Measurements from ENCODE around the gene PLCG1.

The PLCG1 gene

DNA sequence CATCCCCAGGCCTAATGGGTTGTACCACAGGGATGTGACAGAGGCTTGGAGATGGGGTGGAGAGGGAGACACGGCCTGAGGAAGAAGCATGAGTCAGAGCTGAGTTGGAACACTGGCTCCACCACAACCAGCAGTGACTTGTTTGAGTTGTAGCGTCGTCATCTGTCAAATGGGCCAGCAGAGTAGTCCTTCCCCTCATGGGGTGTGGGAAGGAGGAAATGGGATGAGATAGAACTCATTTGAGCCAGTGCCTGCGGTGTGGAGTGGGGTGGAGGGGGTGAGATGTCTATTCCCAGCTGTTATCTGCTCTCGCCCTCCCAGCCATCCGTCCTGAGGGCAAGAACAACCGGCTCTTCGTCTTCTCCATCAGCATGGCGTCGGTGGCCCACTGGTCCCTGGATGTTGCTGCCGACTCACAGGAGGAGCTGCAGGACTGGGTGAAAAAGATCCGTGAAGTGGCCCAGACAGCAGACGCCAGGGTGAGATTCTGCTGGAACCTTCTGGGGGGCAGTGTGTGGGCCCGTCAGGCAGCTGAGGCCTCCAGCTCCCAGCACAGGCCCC, 32.5 kb downstream of the PLCG1 start:
- Histone ChIP-seq H3K9me3 (ENCODE audit: control insufficient read depth, insufficient read depth, low read depth, low read length) (no peaks in the 10 kb centered on the region), H3K27me3 (ENCODE audit: control insufficient read depth, insufficient read depth, low read length) (no peaks in the 10 kb centered on the region), H3K27ac (ENCODE audit: low read depth, low read length) (no peak overlapping the region), H3K36me3 (ENCODE audit: control insufficient read depth, insufficient read depth, low read length) (peaks cover 95% of the 10 kb centered on the region), H3K9ac (ENCODE audit: low read length) (no peak overlapping the region), H3K4me3 (ENCODE audit: low read depth, low read length) (no peak overlapping the region), H3K4me1 (ENCODE audit: control insufficient read depth, insufficient read depth, low read length) (no peaks in the 10 kb centered on the region)

DNA sequence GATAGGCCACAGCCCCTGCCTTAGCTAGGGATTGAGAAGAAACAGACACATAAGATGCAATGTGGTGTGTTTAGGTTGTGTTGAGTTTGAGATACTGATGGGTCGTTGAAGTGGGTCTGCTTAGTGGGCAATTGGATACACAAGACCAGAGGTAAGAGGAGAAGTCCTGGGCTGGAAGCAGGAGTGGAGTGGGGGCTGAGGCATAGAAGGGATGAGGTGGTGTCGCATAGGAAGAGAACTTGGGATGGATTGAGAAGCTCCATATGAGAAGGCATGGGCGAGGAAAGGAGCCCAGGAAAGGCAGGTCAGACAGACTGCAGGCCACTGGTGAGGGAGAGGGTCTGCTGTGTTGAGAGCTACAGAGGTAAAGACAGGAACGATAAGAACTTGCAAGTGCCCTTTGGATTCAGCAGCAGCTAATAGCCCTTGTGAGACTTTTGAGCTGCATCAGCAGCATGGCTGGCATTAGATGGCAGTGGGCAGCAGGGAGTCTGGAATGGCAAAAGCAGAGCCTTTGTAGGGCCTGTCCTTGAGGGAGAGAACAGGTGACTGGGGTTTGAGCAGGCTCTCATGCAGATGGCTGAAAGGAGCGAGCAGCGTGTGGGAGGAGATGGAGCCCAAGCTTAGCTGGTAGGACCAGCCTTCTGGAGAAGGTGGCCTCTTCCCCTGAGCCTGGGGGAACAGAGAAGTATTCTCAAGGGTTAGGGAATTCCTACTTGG, 33.2 kb downstream of the PLCG1 start:
- Histone ChIP-seq H3K36me3 (ENCODE audit: control insufficient read depth, insufficient read depth, low read length) (peaks cover 95% of the 10 kb centered on the region), H3K9ac (ENCODE audit: low read length) (no peak overlapping the region), H3K27me3 (ENCODE audit: control insufficient read depth, insufficient read depth, low read length) (no peaks in the 10 kb centered on the region), H3K4me1 (ENCODE audit: control insufficient read depth, insufficient read depth, low read length) (no peaks in the 10 kb centered on the region), H3K4me3 (ENCODE audit: low read depth, low read length) (no peak overlapping the region), H3K27ac (ENCODE audit: low read depth, low read length) (no peak overlapping the region), H3K9me3 (ENCODE audit: control insufficient read depth, insufficient read depth, low read depth, low read length) (no peaks in the 10 kb centered on the region)

DNA sequence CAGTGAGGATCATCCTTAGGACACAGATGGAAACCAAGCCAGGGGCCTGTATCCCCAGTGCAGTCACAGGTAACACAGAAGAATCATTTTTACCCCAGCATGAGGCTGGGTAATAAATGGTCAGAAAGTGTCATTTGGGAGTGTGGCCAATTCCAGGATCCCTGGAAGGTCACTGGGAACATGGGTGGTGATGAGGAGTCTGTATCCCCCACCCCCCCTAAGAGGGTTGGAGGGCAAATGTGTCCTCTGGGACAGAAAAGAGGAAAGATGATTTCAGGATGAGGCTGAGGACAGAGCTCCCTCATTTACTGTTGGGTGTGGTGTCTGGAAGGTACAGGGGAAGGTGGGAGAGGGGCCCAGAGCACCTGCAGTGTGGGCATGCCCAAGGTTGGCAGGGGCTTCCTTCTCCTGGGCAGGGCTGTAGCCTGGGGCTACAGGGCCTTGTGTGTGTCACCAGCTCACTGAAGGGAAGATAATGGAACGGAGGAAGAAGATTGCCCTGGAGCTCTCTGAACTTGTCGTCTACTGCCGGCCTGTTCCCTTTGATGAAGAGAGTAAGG, 34.5 kb downstream of the PLCG1 start:
- peaks cover 95% of the 10 kb centered on the region for H3K36me3 ChIP-seq (ENCODE audit: control insufficient read depth, insufficient read depth, low read length)

DNA sequence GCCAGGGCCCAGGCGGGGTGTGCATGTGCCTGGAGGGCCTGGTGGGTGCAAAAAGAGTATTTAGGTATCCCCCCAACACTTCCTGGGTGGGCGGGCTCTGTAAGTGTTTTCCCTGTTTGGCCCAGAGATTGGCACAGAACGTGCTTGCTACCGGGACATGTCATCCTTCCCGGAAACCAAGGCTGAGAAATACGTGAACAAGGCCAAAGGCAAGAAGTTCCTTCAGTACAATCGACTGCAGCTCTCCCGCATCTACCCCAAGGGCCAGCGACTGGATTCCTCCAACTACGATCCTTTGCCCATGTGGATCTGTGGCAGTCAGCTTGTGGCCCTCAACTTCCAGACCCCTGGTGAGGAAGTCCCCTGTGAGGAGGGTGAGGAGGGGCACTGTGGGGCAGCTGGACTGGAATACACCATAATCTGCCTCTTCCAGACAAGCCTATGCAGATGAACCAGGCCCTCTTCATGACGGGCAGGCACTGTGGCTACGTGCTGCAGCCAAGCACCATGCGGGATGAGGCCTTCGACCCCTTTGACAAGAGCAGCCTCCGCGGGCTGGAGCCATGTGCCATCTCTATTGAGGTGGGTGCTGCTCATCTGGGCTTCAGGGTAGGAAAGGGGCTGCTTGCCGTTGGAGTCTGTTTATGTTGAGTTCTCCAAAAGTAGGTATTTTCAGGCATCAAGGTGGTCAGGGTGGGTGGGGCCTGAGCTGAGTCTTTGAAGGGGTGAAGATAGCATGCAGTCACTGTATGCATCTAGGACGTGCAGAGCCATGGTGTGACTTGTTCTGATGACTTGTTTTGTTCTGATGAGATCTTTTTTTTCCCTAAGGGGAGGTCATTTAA, 35.2 kb downstream of the PLCG1 start:
- Histone ChIP-seq H3K4me3 (ENCODE audit: low read depth, low read length) (no peak overlapping the region), H3K9me3 (ENCODE audit: control insufficient read depth, insufficient read depth, low read depth, low read length) (no peaks in the 10 kb centered on the region), H3K27me3 (ENCODE audit: control insufficient read depth, insufficient read depth, low read length) (no peaks in the 10 kb centered on the region), H3K9ac (ENCODE audit: low read length) (no peak overlapping the region), H3K36me3 (ENCODE audit: control insufficient read depth, insufficient read depth, low read length) (peaks cover 94% of the 10 kb centered on the region), H3K4me1 (ENCODE audit: control insufficient read depth, insufficient read depth, low read length) (no peaks in the 10 kb centered on the region), H3K27ac (ENCODE audit: low read depth, low read length) (no peak overlapping the region)

More for the DNA sequence above, 34.5 kb downstream of the PLCG1 start:
- Histone ChIP-seq H3K9ac (ENCODE audit: low read length) (no peak overlapping the region), H3K27me3 (ENCODE audit: control insufficient read depth, insufficient read depth, low read length) (no peaks in the 10 kb centered on the region), H3K9me3 (ENCODE audit: control insufficient read depth, insufficient read depth, low read depth, low read length) (no peaks in the 10 kb centered on the region), H3K4me1 (ENCODE audit: control insufficient read depth, insufficient read depth, low read length) (no peaks in the 10 kb centered on the region), H3K27ac (ENCODE audit: low read depth, low read length) (no peak overlapping the region), H3K4me3 (ENCODE audit: low read depth, low read length) (no peak overlapping the region)

DNA sequence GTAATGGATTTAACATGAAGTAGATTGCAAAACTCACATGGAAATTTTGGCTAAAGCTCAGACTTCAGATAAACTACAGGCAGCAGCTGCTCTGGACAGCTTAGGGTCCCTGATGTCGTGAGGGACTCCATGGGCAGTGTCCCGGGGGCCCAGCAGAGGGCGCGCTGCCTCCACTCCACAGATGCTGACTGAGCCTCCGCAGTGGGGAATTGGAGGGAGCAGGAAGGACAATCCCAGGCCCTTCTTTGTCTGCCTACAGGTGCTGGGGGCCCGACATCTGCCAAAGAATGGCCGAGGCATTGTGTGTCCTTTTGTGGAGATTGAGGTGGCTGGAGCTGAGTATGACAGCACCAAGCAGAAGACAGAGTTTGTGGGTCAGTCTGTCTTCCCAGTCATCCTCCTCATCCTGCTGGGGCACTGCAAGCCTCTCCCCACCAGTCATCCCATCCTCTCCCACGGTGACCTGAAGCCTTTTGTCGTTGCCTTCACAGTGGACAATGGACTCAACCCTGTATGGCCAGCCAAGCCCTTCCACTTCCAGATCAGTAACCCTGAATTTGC, 35.9 kb downstream of the PLCG1 start:
- no peaks in the 10 kb centered on the region; the same call in 1 of the 2 replicates for H3K4me1 ChIP-seq (ENCODE audit: control insufficient read depth, insufficient read depth, low read length)
- H3K9ac ChIP-seq (ENCODE audit: low read length), result no peak overlapping the region
- H3K27ac ChIP-seq (ENCODE audit: low read depth, low read length), result no peak overlapping the region
- peaks cover 90% of the 10 kb centered on the region for H3K36me3 ChIP-seq (ENCODE audit: control insufficient read depth, insufficient read depth, low read length)
- no peaks in the 10 kb centered on the region for H3K9me3 ChIP-seq (ENCODE audit: control insufficient read depth, insufficient read depth, low read depth, low read length)
- H3K27me3 ChIP-seq (ENCODE audit: control insufficient read depth, insufficient read depth, low read length), result no peaks in the 10 kb centered on the region
- no peak overlapping the region for H3K4me3 ChIP-seq (ENCODE audit: low read depth, low read length)

DNA sequence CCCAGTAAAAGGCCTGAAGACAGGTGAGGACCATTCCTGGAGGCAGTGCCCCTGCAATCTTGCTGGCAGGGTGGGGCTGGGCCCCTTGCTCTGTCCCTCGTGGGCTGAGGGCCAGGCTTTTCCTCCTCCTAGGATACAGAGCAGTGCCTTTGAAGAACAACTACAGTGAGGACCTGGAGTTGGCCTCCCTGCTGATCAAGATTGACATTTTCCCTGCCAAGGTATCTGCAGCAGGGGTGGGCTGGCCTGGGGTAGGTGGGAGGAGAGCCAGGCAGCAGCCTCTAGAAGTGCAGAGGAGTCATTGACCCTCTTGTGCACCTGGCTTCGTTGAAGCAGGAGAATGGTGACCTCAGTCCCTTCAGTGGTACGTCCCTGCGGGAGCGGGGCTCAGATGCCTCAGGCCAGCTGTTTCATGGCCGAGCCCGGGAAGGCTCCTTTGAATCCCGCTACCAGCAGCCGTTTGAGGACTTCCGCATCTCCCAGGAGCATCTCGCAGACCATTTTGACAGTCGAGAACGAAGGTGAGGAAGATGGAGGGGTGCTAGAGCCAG, 36.5 kb downstream of the PLCG1 start:
- Histone ChIP-seq H3K27me3 (ENCODE audit: control insufficient read depth, insufficient read depth, low read length) (no peaks in the 10 kb centered on the region), H3K4me3 (ENCODE audit: low read depth, low read length) (no peak overlapping the region), H3K27ac (ENCODE audit: low read depth, low read length) (no peak overlapping the region), H3K9me3 (ENCODE audit: control insufficient read depth, insufficient read depth, low read depth, low read length) (no peaks in the 10 kb centered on the region), H3K36me3 (ENCODE audit: control insufficient read depth, insufficient read depth, low read length) (peaks cover 90% of the 10 kb centered on the region), H3K9ac (ENCODE audit: low read length) (no peak overlapping the region), H3K4me1 (ENCODE audit: control insufficient read depth, insufficient read depth, low read length) (peaks cover 5% of the 10 kb centered on the region)

DNA sequence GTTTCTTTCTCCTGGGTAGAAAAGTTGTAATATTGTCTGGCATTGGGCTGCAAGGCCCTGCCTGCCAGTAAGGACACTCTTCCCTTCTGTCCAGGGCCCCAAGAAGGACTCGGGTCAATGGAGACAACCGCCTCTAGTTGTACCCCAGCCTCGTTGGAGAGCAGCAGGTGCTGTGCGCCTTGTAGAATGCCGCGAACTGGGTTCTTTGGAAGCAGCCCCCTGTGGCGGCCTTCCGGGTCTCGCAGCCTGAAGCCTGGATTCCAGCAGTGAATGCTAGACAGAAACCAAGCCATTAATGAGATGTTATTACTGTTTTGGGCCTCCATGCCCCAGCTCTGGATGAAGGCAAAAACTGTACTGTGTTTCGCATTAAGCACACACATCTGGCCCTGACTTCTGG, 37.0 kb downstream of the PLCG1 start:
- H3K9ac ChIP-seq (ENCODE audit: low read length), result no peak overlapping the region
- H3K36me3 ChIP-seq (ENCODE audit: control insufficient read depth, insufficient read depth, low read length), result peaks cover 89% of the 10 kb centered on the region
- H3K4me1 ChIP-seq (ENCODE audit: control insufficient read depth, insufficient read depth, low read length), result peaks cover 7% of the 10 kb centered on the region
- no peaks in the 10 kb centered on the region for H3K27me3 ChIP-seq (ENCODE audit: control insufficient read depth, insufficient read depth, low read length)
- no peak overlapping the region for H3K27ac ChIP-seq (ENCODE audit: low read depth, low read length)
- no peak overlapping the region for H3K4me3 ChIP-seq (ENCODE audit: low read depth, low read length)
- no peaks in the 10 kb centered on the region for H3K9me3 ChIP-seq (ENCODE audit: control insufficient read depth, insufficient read depth, low read depth, low read length)

DNA sequence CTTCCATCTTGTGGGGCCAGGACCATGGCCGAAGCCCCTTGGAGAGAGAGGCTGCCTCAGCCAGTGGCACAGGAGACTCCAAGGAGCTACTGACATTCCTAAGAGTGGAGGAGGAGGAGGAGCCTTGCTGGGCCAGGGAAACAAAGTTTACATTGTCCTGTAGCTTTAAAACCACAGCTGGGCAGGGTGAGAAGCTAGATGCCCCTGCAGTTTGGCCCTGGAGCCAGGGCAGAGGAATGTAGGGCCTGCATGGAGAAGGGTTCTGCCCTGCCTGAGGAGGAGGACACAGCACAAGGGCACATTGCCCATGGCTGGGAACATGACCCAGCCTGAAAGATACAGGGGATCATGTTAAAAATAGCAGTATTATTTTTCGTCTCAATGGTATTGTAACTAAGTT, 37.4 kb downstream of the PLCG1 start:
- Histone ChIP-seq H3K9me3 (ENCODE audit: control insufficient read depth, insufficient read depth, low read depth, low read length) (no peaks in the 10 kb centered on the region), H3K27ac (ENCODE audit: low read depth, low read length) (no peak overlapping the region), H3K27me3 (ENCODE audit: control insufficient read depth, insufficient read depth, low read length) (no peaks in the 10 kb centered on the region), H3K36me3 (ENCODE audit: control insufficient read depth, insufficient read depth, low read length) (peaks cover 85% of the 10 kb centered on the region), H3K9ac (ENCODE audit: low read length) (no peak overlapping the region), H3K4me1 (ENCODE audit: control insufficient read depth, insufficient read depth, low read length) (peaks cover 7% of the 10 kb centered on the region), H3K4me3 (ENCODE audit: low read depth, low read length) (no peak overlapping the region)

DNA sequence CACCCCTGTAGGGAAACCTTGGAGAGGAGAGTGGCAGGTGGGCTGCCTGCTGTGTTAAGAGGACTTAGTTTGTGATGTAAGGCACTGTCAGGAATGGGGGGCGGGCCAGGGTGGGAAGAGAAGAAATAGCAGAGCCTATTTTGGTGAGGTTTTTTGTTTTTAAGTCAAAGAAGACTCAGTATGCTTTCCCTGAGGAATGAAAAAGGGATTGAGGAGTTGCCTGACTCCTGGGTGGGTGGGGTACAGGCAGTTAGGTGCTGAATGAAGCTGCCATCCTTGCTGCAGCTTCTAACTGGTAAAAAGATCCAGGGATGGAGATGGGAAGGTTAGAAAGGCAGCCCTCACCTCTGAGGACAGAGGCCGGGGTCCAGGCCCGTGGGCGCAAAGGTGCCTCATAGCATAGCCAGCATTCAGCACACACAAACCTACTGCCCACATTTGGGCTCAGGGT, 37.9 kb downstream of the PLCG1 start:
- Histone ChIP-seq H3K9ac (ENCODE audit: low read length) (no peak overlapping the region), H3K27ac (ENCODE audit: low read depth, low read length) (no peak overlapping the region), H3K36me3 (ENCODE audit: control insufficient read depth, insufficient read depth, low read length) (peaks cover 81% of the 10 kb centered on the region), H3K27me3 (ENCODE audit: control insufficient read depth, insufficient read depth, low read length) (no peaks in the 10 kb centered on the region), H3K4me1 (ENCODE audit: control insufficient read depth, insufficient read depth, low read length) (peaks cover 7% of the 10 kb centered on the region), H3K9me3 (ENCODE audit: control insufficient read depth, insufficient read depth, low read depth, low read length) (no peaks in the 10 kb centered on the region), H3K4me3 (ENCODE audit: low read depth, low read length) (no peak overlapping the region)

DNA sequence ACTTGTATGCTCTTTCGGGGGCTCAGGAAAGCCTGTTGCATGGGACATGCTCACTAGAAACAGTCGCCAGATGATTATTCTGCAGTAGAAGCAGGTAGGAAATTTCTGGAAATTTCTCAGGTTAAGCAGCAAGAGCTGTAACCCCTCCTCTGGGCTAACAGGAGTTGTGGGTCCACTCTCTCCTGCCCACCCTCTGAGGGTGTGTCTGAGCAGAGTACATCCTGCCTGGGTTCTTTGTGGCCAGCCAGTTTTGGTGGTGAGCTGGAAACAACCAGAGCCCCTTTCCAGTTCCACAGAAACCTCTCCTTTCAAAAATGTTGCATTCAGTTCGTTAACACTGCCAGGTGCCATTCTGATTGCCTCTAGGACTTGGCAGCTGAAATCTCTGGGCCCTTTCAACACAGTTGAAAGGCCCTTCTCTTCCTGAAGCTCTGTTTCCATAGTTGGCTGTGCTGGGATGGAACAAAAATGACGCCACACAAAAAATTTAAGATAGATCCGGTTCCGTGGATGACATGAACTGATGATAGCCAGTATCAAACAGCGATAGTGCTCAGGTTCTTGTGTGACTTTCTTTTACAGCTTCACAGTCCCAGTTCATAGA, 38.5 kb downstream of the PLCG1 start:
- Histone ChIP-seq H3K9me3 (ENCODE audit: control insufficient read depth, insufficient read depth, low read depth, low read length) (no peaks in the 10 kb centered on the region), H3K27me3 (ENCODE audit: control insufficient read depth, insufficient read depth, low read length) (no peaks in the 10 kb centered on the region), H3K4me1 (ENCODE audit: control insufficient read depth, insufficient read depth, low read length) (peaks cover 7% of the 10 kb centered on the region), H3K4me3 (ENCODE audit: low read depth, low read length) (no peak overlapping the region), H3K27ac (ENCODE audit: low read depth, low read length) (no peak overlapping the region), H3K36me3 (ENCODE audit: control insufficient read depth, insufficient read depth, low read length) (peaks cover 75% of the 10 kb centered on the region), H3K9ac (ENCODE audit: low read length) (no peak overlapping the region)
